Measurements from ENCODE around the gene SPHKAP.

DNA sequence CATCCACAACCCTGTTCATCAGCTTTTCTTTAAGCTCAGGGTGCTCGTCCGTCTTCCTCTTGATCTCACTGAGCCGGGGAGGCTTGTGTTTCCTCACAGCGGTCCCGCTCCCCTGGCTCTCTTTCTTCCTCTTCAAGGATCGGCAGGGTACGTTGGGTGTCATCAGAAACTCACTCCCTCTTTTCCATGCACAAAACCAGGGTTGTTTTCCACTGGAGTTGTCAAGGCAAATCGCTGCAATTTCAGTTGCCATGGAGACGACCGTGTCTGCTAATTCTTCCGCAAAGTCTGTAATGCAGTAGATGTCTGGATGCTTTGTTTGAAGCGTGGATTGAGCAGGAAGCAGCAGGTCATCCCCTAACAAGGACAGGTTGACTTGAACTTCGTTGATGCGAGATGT, 163.7 kb downstream of the SPHKAP start:
- TF ChIP-seq, protein P1, sequence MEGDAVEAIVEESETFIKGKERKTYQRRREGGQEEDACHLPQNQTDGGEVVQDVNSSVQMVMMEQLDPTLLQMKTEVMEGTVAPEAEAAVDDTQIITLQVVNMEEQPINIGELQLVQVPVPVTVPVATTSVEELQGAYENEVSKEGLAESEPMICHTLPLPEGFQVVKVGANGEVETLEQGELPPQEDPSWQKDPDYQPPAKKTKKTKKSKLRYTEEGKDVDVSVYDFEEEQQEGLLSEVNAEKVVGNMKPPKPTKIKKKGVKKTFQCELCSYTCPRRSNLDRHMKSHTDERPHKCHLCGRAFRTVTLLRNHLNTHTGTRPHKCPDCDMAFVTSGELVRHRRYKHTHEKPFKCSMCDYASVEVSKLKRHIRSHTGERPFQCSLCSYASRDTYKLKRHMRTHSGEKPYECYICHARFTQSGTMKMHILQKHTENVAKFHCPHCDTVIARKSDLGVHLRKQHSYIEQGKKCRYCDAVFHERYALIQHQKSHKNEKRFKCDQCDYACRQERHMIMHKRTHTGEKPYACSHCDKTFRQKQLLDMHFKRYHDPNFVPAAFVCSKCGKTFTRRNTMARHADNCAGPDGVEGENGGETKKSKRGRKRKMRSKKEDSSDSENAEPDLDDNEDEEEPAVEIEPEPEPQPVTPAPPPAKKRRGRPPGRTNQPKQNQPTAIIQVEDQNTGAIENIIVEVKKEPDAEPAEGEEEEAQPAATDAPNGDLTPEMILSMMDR (IDR thresholded peaks at IDR 0.05), result no peak
- TF ChIP-seq TAF1 (IDR thresholded peaks at IDR 0.05; ENCODE audit: borderline replicate concordance, low read depth, low read length) (no peak), POLR2AphosphoS5 (IDR thresholded peaks at IDR 0.05; ENCODE audit: low read depth, low read length) (no peak), JUND (IDR thresholded peaks at IDR 0.05) (no peak), TCF12 (IDR thresholded peaks at IDR 0.05) (no peak), RFX5 (IDR thresholded peaks at IDR 0.05; ENCODE audit: low read length) (no peak), FOXM1 (IDR thresholded peaks at IDR 0.05; ENCODE audit: low read depth) (no peak), REST (IDR thresholded peaks at IDR 0.05; ENCODE audit: low read depth, low read length) (no peak), ELF1 (IDR thresholded peaks at IDR 0.05) (no peak), EZH2phosphoT487 (IDR thresholded peaks at IDR 0.05; ENCODE audit: borderline replicate concordance, low read depth) (no peak), SIN3A (IDR thresholded peaks at IDR 0.05; ENCODE audit: borderline replicate concordance, low read depth, low read length) (no peak), MXI1 (IDR thresholded peaks at IDR 0.05; ENCODE audit: low read depth, low read length) (no peak), ZBTB33 (IDR thresholded peaks at IDR 0.05; ENCODE audit: borderline replicate concordance, low read depth) (no peak)
